Muscle of arm (tissue), 12 donors: ENCODE measurements around the gene CRISPLD2. TPM values are rescaled to one million over a fixed set of nuclear protein-coding genes. Genes with fewer than 3 reads are reported as not detected.
A peak's percentile ranks its signal among the peaks of the same experiment; 100 is the strongest.

Source experiments
- DNase-seq: peaks from one replicate; pipeline ENCODE4 v3.0.0-alpha.2; 2013
- polyA plus RNA-seq, 12 donors: library from polyadenylated mRNA; unstranded; fragments of 120-200 nt; gene quantifications; one replicate each; pipeline ENCODE4 v1.2.1, GENCODE V29; 2013; ENCODE audit not compliant: insufficient read length in 12 of 12

The CRISPLD2 gene
- polyA plus RNA-seq, 12 donors, result 4.8 to 13.1 (median 6.9) TPM; not detected in 1

DNA sequence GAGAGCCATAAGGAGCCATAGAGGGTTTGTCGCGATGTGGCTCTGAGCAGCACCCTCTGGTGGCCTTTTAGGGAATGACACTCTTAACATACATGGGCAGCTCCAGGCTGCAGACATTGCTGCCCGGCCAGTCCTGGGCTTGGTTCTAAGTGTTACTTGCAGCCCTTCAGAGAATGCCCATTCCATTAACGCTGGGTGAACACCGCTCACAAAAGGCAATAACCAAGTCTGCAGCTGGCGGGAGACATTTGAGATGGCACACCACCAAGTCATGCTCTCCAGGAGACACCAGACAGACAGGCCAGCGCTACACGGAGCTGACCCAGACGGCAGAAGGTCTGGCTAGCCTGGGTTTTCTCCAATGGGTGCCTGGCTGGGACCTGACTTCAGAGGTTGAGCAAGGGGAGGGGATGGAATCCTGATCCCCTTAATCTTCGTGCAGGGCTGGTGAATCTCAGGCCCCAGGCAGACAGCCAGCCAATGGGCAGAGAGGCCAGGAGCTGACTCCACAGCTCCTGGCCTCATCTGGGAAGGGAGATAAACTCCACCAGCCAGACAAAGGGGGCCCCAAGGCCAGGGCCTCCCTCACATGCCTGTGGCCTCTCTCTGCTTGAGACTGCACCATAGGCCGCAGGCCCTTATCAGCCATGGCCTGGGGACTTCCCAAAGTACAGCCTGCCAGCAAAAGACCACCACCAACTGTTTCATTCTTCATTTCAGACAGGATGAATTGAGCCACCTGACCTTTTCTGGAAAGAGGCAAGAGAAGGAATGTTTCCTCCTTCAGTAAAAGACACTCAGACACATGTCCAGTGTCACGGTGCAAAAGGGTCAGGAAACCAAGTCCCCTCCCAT, 132.8 kb downstream of the CRISPLD2 start:
- peak; percentile 87 for DNase-seq

DNA sequence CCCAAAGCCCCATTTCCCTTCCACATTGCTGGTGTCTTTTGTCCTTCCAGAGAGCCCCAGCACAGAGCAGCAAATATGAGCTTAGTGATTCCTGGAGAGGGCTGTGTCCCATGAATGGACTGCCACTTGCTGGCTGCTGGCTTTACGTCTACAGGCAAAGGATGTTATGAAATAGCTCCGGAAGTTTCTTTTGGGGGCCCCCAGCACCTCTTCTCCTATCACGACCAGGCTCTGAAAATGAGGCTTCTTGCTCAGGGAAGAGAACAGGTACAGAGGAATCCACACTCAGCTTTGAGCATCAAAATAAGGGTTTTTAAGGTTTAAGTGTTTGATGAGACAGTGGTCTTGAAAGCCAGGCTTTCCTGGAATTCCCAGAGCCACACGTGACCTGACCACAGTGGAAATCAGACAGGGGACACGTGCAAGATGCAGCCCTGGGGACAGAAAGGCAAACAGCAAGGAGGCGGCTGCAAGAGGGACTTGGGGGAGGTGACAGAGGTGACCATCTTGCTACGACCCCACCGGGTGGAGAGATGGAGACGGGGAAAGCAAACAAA, 133.5 kb downstream of the CRISPLD2 start:
- DNase-seq, result no peak

DNA sequence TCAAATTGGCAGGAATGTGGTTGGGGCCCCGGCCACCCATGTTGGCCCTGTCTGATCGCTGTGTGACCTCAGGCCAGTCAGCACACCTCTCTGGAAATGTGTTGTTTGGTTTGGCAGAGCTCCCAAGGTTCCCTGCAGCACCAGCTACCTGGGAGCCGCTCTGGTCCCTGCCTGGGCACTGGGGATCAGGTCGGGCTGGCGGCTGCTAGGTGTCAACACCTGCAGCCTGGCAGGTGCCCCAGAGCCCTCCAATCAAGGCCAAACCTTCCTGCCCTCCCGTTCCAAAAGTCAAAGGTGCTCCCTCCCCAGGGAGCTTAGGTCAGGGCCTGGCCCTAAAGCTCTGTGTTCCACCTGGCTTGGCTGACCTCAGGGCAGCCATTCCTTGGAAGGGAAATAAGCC, 135.6 kb downstream of the CRISPLD2 start:
- DNase-seq, result no peak

DNA sequence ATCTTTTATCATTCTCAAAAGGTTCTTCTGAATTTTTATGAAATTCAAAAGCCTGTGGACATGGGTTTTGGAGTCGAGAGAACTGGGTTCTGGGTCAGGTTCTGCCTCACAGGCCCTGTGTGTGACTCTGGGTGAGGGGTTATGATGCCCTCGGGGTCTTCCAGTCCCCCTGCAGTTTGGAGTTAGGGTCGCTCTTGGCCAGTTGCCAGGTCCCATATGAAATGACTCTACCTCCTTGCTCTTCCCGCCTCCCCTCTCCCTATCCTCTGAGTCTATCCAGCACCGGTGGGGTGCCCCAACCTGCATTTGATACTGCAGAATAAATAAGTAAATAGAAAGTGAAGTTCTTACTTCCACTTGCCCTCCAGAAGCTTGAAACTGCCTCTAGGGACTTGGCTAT, 137.4 kb downstream of the CRISPLD2 start:
- DNase-seq, result no peak

DNA sequence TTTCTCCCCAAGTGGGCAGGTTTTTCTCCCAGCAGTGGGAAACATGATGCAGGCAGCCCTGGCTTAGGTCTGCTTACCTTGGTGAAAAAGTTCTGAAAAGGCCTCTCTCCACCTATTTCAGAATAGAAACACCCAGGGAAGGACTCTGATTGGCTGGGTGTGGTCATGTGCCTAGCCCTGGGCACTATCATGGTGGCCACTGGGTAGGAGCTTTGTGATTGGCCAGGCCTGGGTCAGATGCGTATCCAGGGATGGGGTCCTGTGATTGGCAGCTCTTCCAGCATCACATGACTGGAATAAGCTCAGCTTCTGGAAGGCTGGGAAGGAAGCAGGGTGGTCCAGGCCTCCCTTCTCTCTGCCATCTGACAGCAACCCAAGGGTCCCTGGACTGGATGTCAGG, 138.0 kb downstream of the CRISPLD2 start:
- DNase-seq, result no peak

Other genes starting within 250 kb of the CRISPLD2 start
- gene COTL1, start 201.9 kb upstream of the CRISPLD2 start, polyA plus RNA-seq, result 10 to 100 TPM in 11 of 12 donors, not detected in 1; 17.6 to 72.4 (median 25.3) TPM
- 10 to 100 TPM in 11 of 12 donors, not detected in 1; 10.6 to 31.0 (median 12.8) TPM for gene KLHL36, start 171.5 kb upstream of the CRISPLD2 start, polyA plus RNA-seq
- gene USP10, start 120.0 kb upstream of the CRISPLD2 start, polyA plus RNA-seq, result 10 to 100 TPM in 11 of 12 donors, not detected in 1; 58.0 to 89.7 (median 65.2) TPM
- 10 to 100 TPM in 11 of 12 donors, not detected in 1; 34.6 to 46.3 (median 39.3) TPM for gene ZDHHC7, start 191.6 kb downstream of the CRISPLD2 start, polyA plus RNA-seq
- gene KIAA0513, start 207.8 kb downstream of the CRISPLD2 start, polyA plus RNA-seq, result 1 to 10 TPM in 11 of 12 donors, not detected in 1; 1.7 to 5.6 (median 2.2) TPM